Memory B cell (primary cell): ENCODE measurements around the gene TP63.

Experiments used
- ATAC-seq: fragments of 150-1000 bp; cut with Tn5 transposase; 2 replicates; pipeline ENCODE4 v1.10.0; 2021; ENCODE audit warnings: low read depth, mild to moderate bottlenecking, moderate library complexity
- DNase-seq, 2 donors: peaks; one replicate each; pipeline ENCODE4 v3.0.0; 2022; ENCODE audit warnings: low spot score in 2 of 2
- H3K27ac Mint-ChIP-seq: one replicate; pipeline ENCODE4 v1.8.0; 2022; ENCODE audit warnings: mild to moderate bottlenecking, moderate library complexity, mixed read lengths
- H3K27me3 Mint-ChIP-seq: one replicate; pipeline ENCODE4 v1.8.0; 2022; ENCODE audit warnings: mixed read lengths
- H3K36me3 Mint-ChIP-seq: one replicate; pipeline ENCODE4 v1.8.0; 2022; ENCODE audit warnings: mild to moderate bottlenecking, mixed read lengths
- H3K4me1 Mint-ChIP-seq: one replicate; pipeline ENCODE4 v1.8.0; 2022; ENCODE audit warnings: mixed read lengths
- H3K4me3 Mint-ChIP-seq: one replicate; pipeline ENCODE4 v1.8.0; 2022; ENCODE audit warnings: mild to moderate bottlenecking, moderate library complexity, mixed read lengths
- H3K9me3 Mint-ChIP-seq: one replicate; pipeline ENCODE4 v1.8.0; 2022; ENCODE audit warnings: mixed read lengths

Gene TP63

DNA sequence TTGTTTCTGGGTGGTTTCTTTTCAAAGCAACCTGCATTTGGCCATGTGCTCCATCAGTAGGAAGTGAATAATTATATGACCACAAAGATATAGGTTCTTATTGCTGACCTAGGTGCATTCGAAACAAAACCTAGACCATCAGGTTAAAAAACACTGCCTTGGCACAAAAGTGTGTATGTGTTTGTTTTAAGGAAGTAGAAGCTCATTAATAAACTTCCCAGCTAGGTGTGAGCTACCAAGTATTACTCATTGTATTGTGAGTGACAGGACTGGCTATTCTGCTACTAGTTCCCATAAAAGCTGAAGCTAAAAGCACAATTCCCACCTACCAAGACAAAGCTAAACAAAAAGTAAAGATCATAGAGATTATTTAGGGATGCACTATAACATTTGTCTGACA is 168.2 kb downstream of the TP63 start:
- H3K4me3 Mint-ChIP-seq, result no peak overlapping the region
- DNase-seq (no peak), ATAC-seq (no peak)
- H3K9me3 Mint-ChIP-seq, result no peaks in the 10 kb centered on the region
- H3K4me1 Mint-ChIP-seq, result no peaks in the 10 kb centered on the region
- no peaks in the 10 kb centered on the region for H3K27me3 Mint-ChIP-seq
- no peak overlapping the region for H3K27ac Mint-ChIP-seq
- no peaks in the 10 kb centered on the region for H3K36me3 Mint-ChIP-seq

DNA sequence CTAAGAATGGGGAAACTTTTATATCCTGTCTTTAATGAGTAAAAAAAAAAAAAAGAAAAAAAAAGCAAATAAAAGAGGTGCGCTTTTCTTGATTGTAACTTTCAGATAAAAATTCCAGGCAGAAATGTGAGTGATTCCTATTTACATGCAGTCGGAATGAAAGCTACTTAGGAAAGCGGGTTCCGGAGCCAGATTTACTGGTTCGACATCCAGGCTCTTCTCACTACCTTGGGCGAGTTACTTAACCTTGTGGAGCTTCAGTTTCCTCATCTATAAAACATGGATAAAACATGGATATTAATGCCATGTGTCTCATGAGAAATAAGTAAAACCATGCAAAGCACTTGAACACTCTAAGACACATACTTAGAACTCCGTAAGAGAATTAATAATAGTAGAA is 169.2 kb downstream of the TP63 start:
- H3K4me1 Mint-ChIP-seq, result no peaks in the 10 kb centered on the region
- no peak overlapping the region for H3K4me3 Mint-ChIP-seq
- H3K9me3 Mint-ChIP-seq, result no peaks in the 10 kb centered on the region
- DNase-seq (no peak), ATAC-seq (no peak)
- no peaks in the 10 kb centered on the region for H3K36me3 Mint-ChIP-seq
- no peaks in the 10 kb centered on the region for H3K27me3 Mint-ChIP-seq
- no peak overlapping the region for H3K27ac Mint-ChIP-seq

DNA sequence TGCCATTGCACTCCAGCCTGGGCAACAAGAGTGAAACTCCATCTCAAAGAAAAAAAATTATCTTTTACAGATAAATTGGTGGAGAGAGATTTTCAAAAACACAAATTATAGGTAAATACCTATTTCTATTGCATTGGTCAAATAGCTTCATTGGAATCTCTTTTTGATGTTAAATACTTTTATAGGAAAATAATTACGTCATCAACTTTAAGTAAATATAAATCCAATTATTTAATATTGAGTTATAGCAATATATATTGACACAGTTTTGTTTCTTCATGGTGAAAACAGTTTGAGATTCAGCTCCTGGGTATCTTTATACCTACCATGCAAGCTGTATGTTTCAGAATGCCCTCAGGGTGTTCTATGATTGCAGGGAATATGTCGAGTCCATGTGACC is 172.1 kb downstream of the TP63 start:
- Mint-ChIP-seq H3K27me3 (no peaks in the 10 kb centered on the region), H3K36me3 (no peaks in the 10 kb centered on the region), H3K9me3 (no peaks in the 10 kb centered on the region), H3K4me3 (no peak overlapping the region), H3K4me1 (no peaks in the 10 kb centered on the region), H3K27ac (no peak overlapping the region)
- no peak for DNase-seq
- no peak for ATAC-seq

DNA sequence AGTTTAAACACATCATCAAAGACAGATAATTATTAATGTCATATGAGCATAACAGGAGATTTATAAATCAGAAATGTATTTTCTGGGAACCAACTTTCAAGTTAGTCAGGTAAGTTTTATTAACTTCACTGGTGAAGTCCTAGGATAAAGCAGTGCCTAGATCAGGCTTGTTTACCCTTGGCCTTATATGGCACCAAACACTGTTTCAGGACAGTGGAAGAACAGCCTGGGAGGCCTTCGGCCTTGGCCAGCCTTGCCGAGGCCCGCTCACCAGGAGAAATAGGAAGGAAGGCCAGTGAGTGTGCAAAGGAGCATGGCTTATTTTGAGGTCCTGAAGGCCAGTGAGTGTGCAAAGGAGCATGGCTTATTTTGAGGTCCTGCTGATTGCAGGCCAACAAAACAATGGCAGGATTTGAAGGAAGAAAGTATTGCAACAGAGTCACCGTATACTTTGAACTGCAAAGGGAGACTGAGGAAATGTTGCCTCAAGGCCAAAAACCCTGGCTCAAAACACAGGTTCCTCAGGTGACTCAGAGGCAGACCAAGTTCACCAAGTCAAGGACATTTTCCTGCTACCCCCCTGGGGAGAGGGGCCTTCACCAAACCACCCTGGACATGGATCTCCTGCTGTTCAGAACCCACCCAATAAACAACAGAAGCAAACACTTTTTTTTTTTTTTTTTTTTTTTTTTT is 174.3 kb downstream of the TP63 start:
- Mint-ChIP-seq H3K27me3 (no peaks in the 10 kb centered on the region), H3K4me3 (no peak overlapping the region), H3K4me1 (no peaks in the 10 kb centered on the region), H3K9me3 (no peaks in the 10 kb centered on the region), H3K36me3 (no peaks in the 10 kb centered on the region), H3K27ac (no peak overlapping the region)
- ATAC-seq (no peak), DNase-seq (no peak)

DNA sequence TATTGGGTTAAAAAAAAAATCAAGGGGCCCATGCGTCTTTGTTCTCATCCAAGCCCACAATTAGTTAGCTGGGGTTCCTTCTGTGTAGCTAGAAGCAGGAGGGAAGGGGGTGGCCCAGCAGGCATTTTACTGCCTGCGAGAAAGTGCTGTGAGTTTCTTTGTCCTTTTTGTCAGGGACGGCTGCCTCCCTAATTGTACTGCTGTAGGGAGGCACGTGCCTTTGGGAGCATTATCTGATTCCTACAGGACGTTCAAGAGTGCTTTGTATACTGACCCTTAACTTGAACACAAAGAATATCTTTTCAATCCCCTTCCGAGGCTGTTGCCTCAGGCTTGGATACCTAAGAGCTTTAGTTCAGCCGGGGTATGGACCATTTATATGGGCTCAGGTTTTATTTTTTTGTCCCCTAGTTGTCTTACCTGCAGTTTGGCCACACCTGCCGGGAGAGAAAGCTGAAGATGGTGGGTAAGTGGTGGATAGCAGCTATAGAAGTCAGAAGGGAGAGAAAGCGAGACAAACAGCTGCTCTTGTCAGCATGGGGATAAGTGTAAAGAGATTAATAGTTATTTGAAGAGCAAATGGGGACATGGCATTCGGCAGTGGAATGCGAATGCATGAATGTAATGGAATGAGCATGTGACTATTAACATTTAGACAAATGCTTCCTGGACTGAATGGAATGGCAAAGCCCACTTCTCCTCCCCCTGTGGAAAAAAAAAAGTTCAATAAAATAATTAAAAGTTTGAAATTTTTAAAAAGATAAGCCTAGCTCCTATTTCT is 175.2 kb downstream of the TP63 start:
- ATAC-seq (no peak), DNase-seq (no peak)
- Mint-ChIP-seq H3K27ac (no peak overlapping the region), H3K9me3 (no peaks in the 10 kb centered on the region), H3K4me1 (no peaks in the 10 kb centered on the region), H3K36me3 (no peaks in the 10 kb centered on the region), H3K4me3 (no peak overlapping the region), H3K27me3 (no peaks in the 10 kb centered on the region)

DNA sequence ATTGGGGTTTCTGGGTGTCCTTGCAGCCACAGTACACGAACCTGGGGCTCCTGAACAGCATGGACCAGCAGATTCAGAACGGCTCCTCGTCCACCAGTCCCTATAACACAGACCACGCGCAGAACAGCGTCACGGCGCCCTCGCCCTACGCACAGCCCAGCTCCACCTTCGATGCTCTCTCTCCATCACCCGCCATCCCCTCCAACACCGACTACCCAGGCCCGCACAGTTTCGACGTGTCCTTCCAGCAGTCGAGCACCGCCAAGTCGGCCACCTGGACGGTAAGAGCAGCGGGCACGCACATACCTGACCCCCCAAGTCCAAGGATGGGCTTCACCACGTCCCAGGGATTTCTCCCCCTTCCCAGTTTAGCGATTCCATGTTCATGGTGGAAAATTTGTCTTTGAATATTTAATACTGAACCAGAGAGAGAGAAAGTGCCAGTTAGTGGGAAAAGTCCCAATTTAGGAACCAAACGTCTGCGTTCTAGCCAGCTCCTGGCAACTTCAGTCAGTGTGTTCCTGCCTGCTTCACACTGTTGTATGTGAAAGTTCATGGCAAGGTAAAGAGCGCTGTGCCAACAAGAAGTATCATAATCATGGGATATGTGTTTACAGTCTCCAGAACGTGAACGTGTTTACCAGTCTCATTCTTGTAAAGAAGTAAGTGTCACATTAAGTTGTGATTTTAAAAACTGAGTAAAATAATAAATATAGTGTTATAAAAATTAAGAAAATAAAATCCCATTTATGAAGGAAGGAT is 177.2 kb downstream of the TP63 start:
- H3K27ac Mint-ChIP-seq, result no peak overlapping the region
- no peak overlapping the region for H3K4me3 Mint-ChIP-seq
- H3K27me3 Mint-ChIP-seq, result no peaks in the 10 kb centered on the region
- H3K9me3 Mint-ChIP-seq, result no peaks in the 10 kb centered on the region
- no peaks in the 10 kb centered on the region for H3K4me1 Mint-ChIP-seq
- DNase-seq (no peak), ATAC-seq (no peak)
- H3K36me3 Mint-ChIP-seq, result no peaks in the 10 kb centered on the region

DNA sequence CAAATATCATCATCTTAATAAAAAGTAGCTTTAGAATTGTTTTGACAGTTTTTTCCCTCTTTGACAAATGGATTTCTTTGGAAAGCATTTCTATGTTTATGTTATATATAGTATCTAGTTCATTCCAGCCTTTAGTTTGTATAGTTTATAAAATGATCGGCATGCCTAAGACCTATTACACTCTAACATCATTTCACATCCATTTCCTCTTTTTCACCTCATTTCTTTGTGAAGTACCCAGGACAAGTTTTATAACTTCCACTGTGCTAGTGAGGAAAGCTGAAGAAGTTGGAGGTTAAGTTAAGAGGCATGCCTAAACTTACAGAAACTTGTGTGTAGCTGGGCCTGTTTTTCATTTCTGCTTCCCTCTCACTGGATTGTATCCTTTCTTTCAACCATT is 178.4 kb downstream of the TP63 start:
- no peak overlapping the region for H3K27ac Mint-ChIP-seq
- no peaks in the 10 kb centered on the region for H3K27me3 Mint-ChIP-seq

DNA sequence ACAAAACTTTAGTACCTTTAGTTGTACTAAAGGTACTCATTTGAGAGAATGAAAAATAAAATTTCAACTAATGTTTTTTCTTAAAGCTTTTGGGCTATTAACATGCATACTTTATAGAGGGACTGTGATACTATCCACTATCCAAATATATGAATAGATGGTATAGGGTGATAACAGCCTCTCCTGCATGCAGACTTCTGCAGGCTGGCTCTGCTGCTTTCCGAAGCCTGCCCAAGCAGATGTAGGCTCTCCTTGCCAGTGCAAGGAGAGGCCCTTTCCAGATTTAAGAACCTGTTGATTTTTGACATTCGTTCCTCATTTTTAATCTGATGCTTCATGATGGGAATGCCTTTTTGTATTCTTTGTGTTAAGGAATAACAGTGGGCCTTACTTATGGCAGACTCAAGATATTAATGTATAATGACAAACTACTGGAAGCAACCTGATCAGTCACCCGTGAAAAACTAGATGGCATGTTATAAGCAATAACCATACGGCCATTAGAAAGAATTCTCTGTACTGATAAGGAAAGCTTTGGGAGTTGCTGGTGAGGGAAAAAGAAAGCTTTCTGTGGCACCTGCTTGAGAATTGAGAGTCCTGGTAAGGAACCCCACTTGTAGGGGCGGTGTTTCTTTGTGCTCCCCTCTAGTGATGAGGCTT is 181.7 kb downstream of the TP63 start:
- Mint-ChIP-seq H3K4me1 (no peaks in the 10 kb centered on the region), H3K36me3 (no peaks in the 10 kb centered on the region), H3K4me3 (no peak overlapping the region), H3K27ac (no peak overlapping the region), H3K9me3 (no peaks in the 10 kb centered on the region), H3K27me3 (no peaks in the 10 kb centered on the region)
- no peak for DNase-seq
- ATAC-seq, result no peak

More for the DNA sequence above, 178.4 kb downstream of the TP63 start:
- no peak for DNase-seq
- H3K9me3 Mint-ChIP-seq, result no peaks in the 10 kb centered on the region
- no peak for ATAC-seq
- H3K4me1 Mint-ChIP-seq, result no peaks in the 10 kb centered on the region
- H3K36me3 Mint-ChIP-seq, result no peaks in the 10 kb centered on the region
- H3K4me3 Mint-ChIP-seq, result no peak overlapping the region

DNA sequence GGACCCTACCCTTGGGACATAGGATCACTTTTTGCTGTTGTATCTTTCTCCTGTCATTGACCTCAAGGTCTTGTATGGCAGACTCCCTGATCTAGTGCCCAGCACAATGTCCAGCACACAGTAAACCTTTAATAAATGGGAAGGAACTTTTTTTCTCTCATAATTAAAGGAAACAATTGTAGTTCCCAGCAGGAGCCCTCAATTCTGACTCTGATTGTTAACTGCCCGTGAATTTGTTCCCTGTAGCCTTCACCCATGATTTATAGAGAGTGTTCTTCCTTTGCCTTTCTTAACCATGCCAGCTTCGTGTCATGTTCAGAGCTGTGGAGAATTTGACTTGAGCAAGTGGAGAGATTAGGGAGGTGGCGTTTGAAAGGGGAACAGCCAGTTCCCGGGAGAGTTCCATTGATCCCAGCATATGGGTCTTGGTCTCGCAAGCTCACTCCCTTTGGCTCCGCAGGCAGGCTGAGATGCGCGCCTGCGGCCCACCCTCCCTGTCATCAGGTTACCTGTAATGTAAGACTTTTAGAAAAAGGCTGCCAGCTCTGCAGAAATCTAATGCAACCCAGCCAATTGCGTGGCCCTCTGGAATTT is 182.6 kb downstream of the TP63 start:
- Mint-ChIP-seq H3K9me3 (no peaks in the 10 kb centered on the region), H3K27me3 (no peaks in the 10 kb centered on the region), H3K27ac (no peak overlapping the region), H3K4me3 (no peak overlapping the region), H3K4me1 (no peaks in the 10 kb centered on the region), H3K36me3 (no peaks in the 10 kb centered on the region)
- DNase-seq, result no peak
- ATAC-seq, result no peak

DNA sequence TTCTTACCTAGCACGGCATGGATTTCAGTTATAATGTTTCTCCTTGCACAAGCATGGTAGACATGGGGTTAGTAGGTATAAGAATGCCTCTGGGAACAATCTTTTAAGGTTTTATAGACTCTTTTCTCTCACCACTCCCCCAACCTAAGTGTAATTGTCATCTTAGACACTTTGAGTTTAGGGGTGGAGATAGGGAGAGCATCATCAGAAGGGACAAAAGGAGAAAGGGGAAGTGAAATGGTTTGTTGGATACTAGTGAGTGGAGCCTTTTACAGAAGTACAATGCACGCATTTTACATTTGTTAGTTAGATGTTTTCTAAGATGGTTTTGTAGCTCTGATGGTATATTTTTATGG is 189.2 kb downstream of the TP63 start:
- Mint-ChIP-seq H3K9me3 (no peaks in the 10 kb centered on the region), H3K4me1 (no peaks in the 10 kb centered on the region), H3K4me3 (no peak overlapping the region), H3K36me3 (no peaks in the 10 kb centered on the region), H3K27ac (no peak overlapping the region), H3K27me3 (no peaks in the 10 kb centered on the region)
- DNase-seq (no peak), ATAC-seq (no peak)

DNA sequence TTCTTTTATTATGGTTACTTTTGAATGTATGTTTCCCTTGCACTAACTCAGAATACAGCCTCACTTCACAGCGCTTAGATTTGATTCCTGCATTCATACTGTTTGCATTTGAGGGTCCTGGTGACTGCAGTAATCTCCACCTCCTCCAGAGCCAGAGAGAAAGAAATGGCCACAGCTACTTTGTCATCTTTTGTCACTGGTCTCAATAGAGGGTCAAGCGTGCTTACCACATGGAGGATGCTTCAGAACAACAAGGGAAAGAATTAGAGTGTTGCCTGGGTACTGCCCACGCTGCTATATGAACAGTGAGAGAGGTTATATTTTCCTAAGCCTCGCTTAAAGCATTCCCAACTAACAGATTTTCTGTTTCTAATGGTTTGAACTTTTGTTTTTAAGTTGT is 190.1 kb downstream of the TP63 start:
- no peak overlapping the region for H3K4me3 Mint-ChIP-seq
- H3K27me3 Mint-ChIP-seq, result no peaks in the 10 kb centered on the region
- H3K27ac Mint-ChIP-seq, result no peak overlapping the region
- no peaks in the 10 kb centered on the region for H3K9me3 Mint-ChIP-seq
- ATAC-seq, result no peak
- no peaks in the 10 kb centered on the region for H3K4me1 Mint-ChIP-seq
- DNase-seq, result no peak
- H3K36me3 Mint-ChIP-seq, result no peaks in the 10 kb centered on the region

DNA sequence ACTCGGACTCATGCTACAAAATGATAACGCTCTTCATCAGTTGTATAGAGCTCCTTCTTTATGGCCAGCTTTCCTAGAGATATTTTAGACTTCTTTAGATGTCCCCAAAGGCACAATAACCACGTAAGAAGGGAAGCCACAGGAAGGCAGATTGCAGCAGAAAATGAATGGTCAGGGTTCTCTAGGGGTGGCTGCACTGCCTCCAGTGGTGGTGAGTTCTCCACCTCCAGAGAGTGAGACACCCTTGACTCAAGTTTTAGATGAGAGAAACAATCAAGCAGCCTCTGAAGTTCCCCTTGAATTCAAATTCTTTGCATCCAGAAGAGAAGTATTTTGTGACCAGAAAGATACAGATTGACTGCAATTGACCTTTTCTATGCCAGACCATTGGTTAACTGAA is 191.5 kb downstream of the TP63 start:
- Mint-ChIP-seq H3K4me1 (no peaks in the 10 kb centered on the region), H3K27me3 (no peaks in the 10 kb centered on the region), H3K36me3 (no peaks in the 10 kb centered on the region), H3K27ac (no peak overlapping the region), H3K4me3 (no peak overlapping the region), H3K9me3 (no peaks in the 10 kb centered on the region)
- no peak for DNase-seq
- ATAC-seq, result no peak

DNA sequence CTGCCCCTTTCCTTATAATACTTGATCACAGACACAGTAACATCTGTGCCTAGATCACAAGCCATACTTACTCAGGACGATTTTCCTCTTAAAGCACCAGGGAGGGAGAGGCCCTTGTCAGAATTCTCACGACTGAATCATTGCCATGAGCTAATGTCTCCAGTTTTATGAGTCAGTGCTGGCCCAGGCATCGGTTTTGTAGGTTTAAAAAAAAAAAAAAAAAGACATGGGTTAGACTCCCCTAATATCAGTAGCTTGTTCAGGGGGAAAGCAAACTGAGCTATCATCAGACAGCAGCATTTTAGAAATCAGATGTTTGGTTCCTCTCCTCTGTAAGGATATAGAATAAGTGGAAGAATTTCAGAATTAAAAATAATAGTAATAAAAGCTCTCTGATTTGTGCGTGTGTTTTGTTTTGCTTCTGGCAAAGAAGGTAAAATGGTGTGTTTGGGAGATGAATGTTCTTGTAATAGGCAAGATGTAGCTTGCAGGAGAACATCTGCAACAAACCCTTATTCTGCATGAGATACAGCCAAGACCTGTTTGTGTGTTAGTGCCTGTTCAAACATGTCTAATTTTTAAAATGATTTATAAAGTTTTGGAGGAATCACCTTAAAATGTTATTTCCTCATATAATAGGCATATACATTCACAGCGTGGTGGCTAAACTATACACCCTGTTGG is 193.6 kb downstream of the TP63 start:
- Mint-ChIP-seq H3K4me1 (no peaks in the 10 kb centered on the region), H3K36me3 (no peaks in the 10 kb centered on the region), H3K27me3 (no peaks in the 10 kb centered on the region), H3K9me3 (no peaks in the 10 kb centered on the region), H3K27ac (no peak overlapping the region), H3K4me3 (no peak overlapping the region)
- no peak for DNase-seq
- ATAC-seq, result no peak
